SK-N-DZ (cell line): ENCODE measurements around the gene IRAK3.
A peak's percentile ranks its signal among the peaks of the same experiment; 100 is the strongest.
"Not testable (repeated sequence)": the region's sequence is repeated elsewhere in the genome, so short reads cannot be mapped to it uniquely, and the experiment has no call there.

ENCODE experiments used
- DNase-seq: peaks from one replicate; pipeline ENCODE4 v3.0.0-alpha.2; 2015; ENCODE audit warnings: low spot score

Gene IRAK3

GRCh38 chr12:66210840-66211239 is 21.8 kb downstream of the IRAK3 start:
- no peak for DNase-seq

GRCh38 chr12:66211573-66211972 is 22.6 kb downstream of the IRAK3 start:
- not testable (repeated sequence) for DNase-seq

- not testable (repeated sequence) for DNase-seq
Measured at GRCh38 chr12:66213011-66213410, 24.0 kb downstream of the IRAK3 start.

- no peak for DNase-seq
Measured at GRCh38 chr12:66217342-66217917, 28.4 kb downstream of the IRAK3 start.

- DNase-seq, result no peak
Measured at GRCh38 chr12:66228462-66228861, 39.4 kb downstream of the IRAK3 start.

- DNase-seq, result no peak
Measured at GRCh38 chr12:66232263-66232662, 43.2 kb downstream of the IRAK3 start.

- peak; percentile 91 for DNase-seq
Measured at GRCh38 chr12:66234037-66234693, 45.2 kb downstream of the IRAK3 start.

GRCh38 chr12:66234773-66235625 is 46.0 kb downstream of the IRAK3 start:
- DNase-seq, result peak; percentile 54

GRCh38 chr12:66235626-66236281 is 46.7 kb downstream of the IRAK3 start:
- DNase-seq, result peak; percentile 14

GRCh38 chr12:66236282-66236675 is 47.3 kb downstream of the IRAK3 start:
- DNase-seq, result not testable (repeated sequence)

GRCh38 chr12:66236969-66237368 is 48.0 kb downstream of the IRAK3 start:
- no peak for DNase-seq

GRCh38 chr12:66237505-66238175 is 48.6 kb downstream of the IRAK3 start:
- DNase-seq, result no peak

- DNase-seq, result no peak
Measured at GRCh38 chr12:66239295-66239694, 50.3 kb downstream of the IRAK3 start.

GRCh38 chr12:66240096-66240820 is 51.2 kb downstream of the IRAK3 start:
- DNase-seq, result peak; percentile 46

- DNase-seq, result no peak
Measured at GRCh38 chr12:66241061-66242043, 52.3 kb downstream of the IRAK3 start.

GRCh38 chr12:66242311-66242710 is 53.3 kb downstream of the IRAK3 start:
- DNase-seq, result no peak

GRCh38 chr12:66243911-66244310 is 54.9 kb downstream of the IRAK3 start:
- no peak for DNase-seq

GRCh38 chr12:66244446-66244845 is 55.4 kb downstream of the IRAK3 start:
- no peak for DNase-seq

- DNase-seq, result no peak
Measured at GRCh38 chr12:66247741-66248140, 58.7 kb downstream of the IRAK3 start.

- no peak for DNase-seq
Measured at GRCh38 chr12:66251049-66251448, 62.0 kb downstream of the IRAK3 start.
